HCT116 (cell line): Measurements from ENCODE around the gene NXPH1. TPM values are rescaled to one million over a fixed set of nuclear protein-coding genes. Genes with fewer than 3 reads are reported as not detected.

Source experiments
- ATAC-seq: fragments of 200-7000 bp; cut with Tn5 transposase; 2 replicates; pipeline ENCODE4 v1.9.1; 2020; ENCODE audit warnings: mild to moderate bottlenecking, moderate library complexity
- BruUV-seq: library from RNA; stranded (reverse); fragments of 400-500 nt; replicated peaks from 2 replicates; lab custom pipeline; 2021; lab: Mats Ljungman, UMichigan
- CTCF ChIA-PET: fragments of 300-600 bp; sonication (Branson Sonifier 250); formaldehyde crosslinking; loops from one replicate; lab custom pipeline; 2021; ENCODE audit warnings: antibody characterized with exemption; lab: Charles Lee
- POLR2A ChIA-PET: fragments of 300-600, 350-600 bp; sonication (Branson Sonifier 250); formaldehyde crosslinking; loops from one replicate; lab custom pipeline; 2021; ENCODE audit warnings: antibody characterized with exemption; lab: Charles Lee
- RAD21 ChIA-PET, 2 experiments: fragments of 300-600 bp; sonication (Branson Sonifier 250); formaldehyde crosslinking; loops; one replicate each; lab custom pipeline; 2023; ENCODE audit warnings: low total read pairs in 2 of 2; ENCODE audit not compliant: uncharacterized antibody in 2 of 2, unreplicated experiment in 2 of 2, low non-redundant PET in 1 of 2; lab: Charles Lee
- DNase-seq: peaks from one replicate; pipeline ENCODE4 v3.0.0-alpha.2; 2010; ENCODE audit warnings: low read depth, low spot score
- H2AFZ ChIP-seq: fragments of 200-600 bp; shearing (Covaris generic), sonication (generic); 2 replicates; pipeline ENCODE4 v1.6.1; 2017; ENCODE audit warnings: low read depth, mixed run types, mixed read lengths, antibody characterized with exemption, low read length; ENCODE audit not compliant: poor library complexity, severe bottlenecking
- H3K27ac ChIP-seq: 2 replicates; pipeline ENCODE4 v1.5.1; 2012; ENCODE audit warnings: low read depth, low read length
- H3K27me3 ChIP-seq: fragments of 200-600 bp; sonication (generic); 2 replicates; pipeline ENCODE4 v1.6.1; 2016; ENCODE audit warnings: mixed run types, low read length, mixed read lengths; ENCODE audit not compliant: insufficient read depth
- H3K36me3 ChIP-seq, 2 experiments: fragments of 200-500 bp in 1 of 2; fragments of 200-600 bp in 1 of 2; sonication (Bioruptor generic) in 1 of 2; sonication (generic) in 1 of 2; 2 replicates each; pipeline versions ENCODE4 v1.5.1 to v1.6.1; 2014 to 2016; ENCODE audit warnings: low read length in 2 of 2, inconsistent platforms in 1 of 2, mixed read lengths in 1 of 2, mixed run types in 1 of 2; ENCODE audit not compliant: insufficient read depth in 2 of 2, control insufficient read depth in 1 of 2
- H3K4me1 ChIP-seq, 2 experiments: fragments of 200-600 bp in 1 of 2; sonication (generic) in 1 of 2; 2 replicates each; pipeline versions ENCODE4 v1.5.1 to v1.6.1; 2012 to 2017; ENCODE audit warnings: low read length in 2 of 2, inconsistent platforms in 1 of 2, mild to moderate bottlenecking in 1 of 2, mixed read lengths in 1 of 2, mixed run types in 1 of 2, moderate library complexity in 1 of 2; ENCODE audit not compliant: insufficient read depth in 2 of 2, control insufficient read depth in 1 of 2
- H3K4me2 ChIP-seq: fragments of 200-600 bp; sonication (generic); 2 replicates; pipeline ENCODE4 v1.6.1; 2017; ENCODE audit warnings: mixed run types, low read length, mixed read lengths
- H3K4me3 ChIP-seq, 2 experiments: fragments of 200-600 bp in 1 of 2; sonication (generic) in 1 of 2; replicated peaks in 1 of 2; 2 replicates each; pipeline ENCODE4 v1.5.1; 2011 to 2016; ENCODE audit warnings: low read length in 2 of 2, control low read depth in 1 of 2, low read depth in 1 of 2, mild to moderate bottlenecking in 1 of 2, mixed read lengths in 1 of 2, mixed run types in 1 of 2
- H3K79me2 ChIP-seq: fragments of 200-600 bp; sonication (generic); 2 replicates; pipeline ENCODE4 v1.6.1; 2017; ENCODE audit warnings: mild to moderate bottlenecking, mixed run types, low read length, moderate library complexity, mixed read lengths; ENCODE audit not compliant: insufficient read depth
- H3K9ac ChIP-seq: fragments of 200-600 bp; sonication (generic); 2 replicates; pipeline ENCODE4 v1.6.1; 2016; ENCODE audit warnings: low read length, mixed read lengths
- H3K9me2 ChIP-seq: fragments of 200-600 bp; sonication (generic), shearing (Covaris generic); 2 replicates; pipeline ENCODE4 v1.6.1; 2017; ENCODE audit warnings: mixed run types, mild to moderate bottlenecking, moderate library complexity; ENCODE audit not compliant: insufficient read depth
- H3K9me3 ChIP-seq, 2 experiments: fragments of 200-500 bp in 1 of 2; fragments of 200-600 bp in 1 of 2; sonication (Bioruptor generic) in 1 of 2; sonication (generic) in 1 of 2; 2 replicates each; pipeline ENCODE4 v1.6.1; 2014 to 2017; ENCODE audit warnings: low read length in 2 of 2, mixed read lengths in 2 of 2, inconsistent platforms in 1 of 2, low read depth in 1 of 2, mild to moderate bottlenecking in 1 of 2, mixed run types in 1 of 2, moderate library complexity in 1 of 2; ENCODE audit not compliant: control insufficient read depth in 1 of 2, insufficient read depth in 1 of 2
- H4K20me1 ChIP-seq: fragments of 200-600 bp; sonication (generic), shearing (Covaris generic); 2 replicates; pipeline ENCODE4 v1.6.1; 2017; ENCODE audit warnings: mixed run types, mild to moderate bottlenecking, moderate library complexity; ENCODE audit not compliant: insufficient read depth
- EZH2 ChIP-seq: fragments of 200-600 bp; sonication (generic); IDR thresholded peaks from 2 replicates; pipeline ENCODE4 v1.6.1; 2017; ENCODE audit warnings: antibody characterized with exemption, mixed run types
- FOSL1 ChIP-seq: IDR thresholded peaks from 2 replicates; pipeline ENCODE4 v1.6.1; 2012; ENCODE audit warnings: low read depth
- POLR2A ChIP-seq: IDR thresholded peaks from 2 replicates; pipeline ENCODE4 v1.7.0; 2011; ENCODE audit warnings: borderline replicate concordance; ENCODE audit not compliant: insufficient read depth, insufficient read length; ENCODE audit errors: extremely low read depth
- POLR2AphosphoS5 ChIP-seq: IDR thresholded peaks from 2 replicates; pipeline ENCODE4 v1.6.1; 2011; ENCODE audit warnings: mild to moderate bottlenecking, low read depth, low read length, moderate library complexity
- RAD21 ChIP-seq: IDR thresholded peaks from 2 replicates; pipeline ENCODE4 v1.6.1; 2012; ENCODE audit warnings: low read depth, mild to moderate bottlenecking
- SRF ChIP-seq: IDR thresholded peaks from 2 replicates; pipeline ENCODE4 v1.6.1; 2012; ENCODE audit warnings: low read depth
- intact Hi-C: fragments of 100-400 bp; cut with micrococcal nuclease; formaldehyde crosslinking; loops from 2 replicates; pipeline ENCODE4 v1.10.0; 2022
- total RNA-seq: library from RNA; stranded (reverse); gene quantifications from one replicate; pipeline ENCODE4 v1.2.1, GENCODE V29; 2021; ENCODE audit not compliant: unreplicated experiment
- TF ChIP-seq, protein P1 (sequence below): IDR thresholded peaks from 2 replicates; pipeline ENCODE4 v1.6.1; 2012; ENCODE audit warnings: low read depth
- TF ChIP-seq, protein P2 (sequence below): IDR thresholded peaks from 2 replicates; pipeline ENCODE4 v1.6.1; 2011; ENCODE audit warnings: mild to moderate bottlenecking, low read length, moderate library complexity; ENCODE audit not compliant: insufficient replicate concordance; ENCODE audit errors: extremely low read depth
- TF ChIP-seq, protein P3 (sequence below): IDR thresholded peaks from 2 replicates; pipeline ENCODE4 v1.6.1; 2012

NXPH1 gene
- total RNA-seq, 1 experiment from 2014 or later: 0.17 TPM

DNA sequence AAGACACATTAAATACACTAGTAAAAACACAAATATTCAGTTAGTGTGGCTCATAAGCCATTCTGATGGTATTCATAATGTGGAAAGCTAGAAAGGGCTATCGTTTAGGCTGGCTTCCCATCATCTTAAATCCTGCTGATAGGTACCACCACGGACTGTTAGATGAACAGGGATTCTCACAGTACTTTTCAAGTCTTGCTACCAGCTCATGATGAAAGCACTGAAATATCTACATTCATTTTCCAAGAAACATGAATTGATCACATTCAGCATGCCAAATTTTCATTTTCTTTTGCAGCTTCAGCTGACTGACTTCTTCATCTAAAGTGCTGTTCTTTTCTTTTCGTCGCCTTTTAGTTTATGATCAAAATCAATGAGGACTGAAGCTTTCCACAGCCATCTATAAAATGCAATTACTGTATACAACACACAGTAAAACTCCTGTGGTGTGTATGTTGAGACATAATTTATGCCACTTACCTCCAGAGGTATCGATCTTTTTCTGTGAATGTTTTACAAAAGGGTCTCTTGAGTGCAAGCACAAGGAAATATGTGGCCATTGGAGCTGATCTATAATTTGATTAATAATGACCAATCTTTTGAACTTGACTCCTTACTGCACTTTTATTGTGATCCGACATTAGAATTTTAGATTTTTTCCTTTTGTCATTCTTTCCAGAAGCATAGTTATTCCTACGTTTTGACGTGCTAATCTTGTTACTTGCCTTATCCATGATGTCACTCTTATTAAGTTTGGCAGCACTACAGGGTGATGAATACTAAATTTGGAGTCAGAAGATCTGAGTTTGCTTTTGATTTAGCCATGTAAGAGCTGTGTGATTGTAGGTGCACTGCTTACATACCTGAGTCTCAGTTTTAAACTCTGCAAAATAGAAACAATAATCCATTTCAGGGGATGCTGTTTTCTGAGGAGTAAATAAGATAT lies 58.4 kb downstream of the NXPH1 start:
- H3K36me3 ChIP-seq: no peaks in the 10 kb centered on the region
- POLR2A ChIA-PET: no interaction called here
- H3K4me2 ChIP-seq: no peak overlapping the region
- H3K9ac ChIP-seq: no peak overlapping the region
- H2AFZ ChIP-seq: no peak overlapping the region
- no peaks in the 10 kb centered on the region for H3K4me1 ChIP-seq
- no peak overlapping the region for H3K27ac ChIP-seq
- intact Hi-C loops: no loop called here
- RAD21 ChIA-PET: no interaction called here
- TF ChIP-seq FOSL1: no peak
- no peak for TF ChIP-seq EZH2
- TF ChIP-seq POLR2A: no peak
- no peak for TF ChIP-seq SRF
- TF ChIP-seq RAD21: no peak
- TF ChIP-seq, protein P1, sequence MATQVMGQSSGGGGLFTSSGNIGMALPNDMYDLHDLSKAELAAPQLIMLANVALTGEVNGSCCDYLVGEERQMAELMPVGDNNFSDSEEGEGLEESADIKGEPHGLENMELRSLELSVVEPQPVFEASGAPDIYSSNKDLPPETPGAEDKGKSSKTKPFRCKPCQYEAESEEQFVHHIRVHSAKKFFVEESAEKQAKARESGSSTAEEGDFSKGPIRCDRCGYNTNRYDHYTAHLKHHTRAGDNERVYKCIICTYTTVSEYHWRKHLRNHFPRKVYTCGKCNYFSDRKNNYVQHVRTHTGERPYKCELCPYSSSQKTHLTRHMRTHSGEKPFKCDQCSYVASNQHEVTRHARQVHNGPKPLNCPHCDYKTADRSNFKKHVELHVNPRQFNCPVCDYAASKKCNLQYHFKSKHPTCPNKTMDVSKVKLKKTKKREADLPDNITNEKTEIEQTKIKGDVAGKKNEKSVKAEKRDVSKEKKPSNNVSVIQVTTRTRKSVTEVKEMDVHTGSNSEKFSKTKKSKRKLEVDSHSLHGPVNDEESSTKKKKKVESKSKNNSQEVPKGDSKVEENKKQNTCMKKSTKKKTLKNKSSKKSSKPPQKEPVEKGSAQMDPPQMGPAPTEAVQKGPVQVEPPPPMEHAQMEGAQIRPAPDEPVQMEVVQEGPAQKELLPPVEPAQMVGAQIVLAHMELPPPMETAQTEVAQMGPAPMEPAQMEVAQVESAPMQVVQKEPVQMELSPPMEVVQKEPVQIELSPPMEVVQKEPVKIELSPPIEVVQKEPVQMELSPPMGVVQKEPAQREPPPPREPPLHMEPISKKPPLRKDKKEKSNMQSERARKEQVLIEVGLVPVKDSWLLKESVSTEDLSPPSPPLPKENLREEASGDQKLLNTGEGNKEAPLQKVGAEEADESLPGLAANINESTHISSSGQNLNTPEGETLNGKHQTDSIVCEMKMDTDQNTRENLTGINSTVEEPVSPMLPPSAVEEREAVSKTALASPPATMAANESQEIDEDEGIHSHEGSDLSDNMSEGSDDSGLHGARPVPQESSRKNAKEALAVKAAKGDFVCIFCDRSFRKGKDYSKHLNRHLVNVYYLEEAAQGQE: no peak
- TF ChIP-seq, protein P2, sequence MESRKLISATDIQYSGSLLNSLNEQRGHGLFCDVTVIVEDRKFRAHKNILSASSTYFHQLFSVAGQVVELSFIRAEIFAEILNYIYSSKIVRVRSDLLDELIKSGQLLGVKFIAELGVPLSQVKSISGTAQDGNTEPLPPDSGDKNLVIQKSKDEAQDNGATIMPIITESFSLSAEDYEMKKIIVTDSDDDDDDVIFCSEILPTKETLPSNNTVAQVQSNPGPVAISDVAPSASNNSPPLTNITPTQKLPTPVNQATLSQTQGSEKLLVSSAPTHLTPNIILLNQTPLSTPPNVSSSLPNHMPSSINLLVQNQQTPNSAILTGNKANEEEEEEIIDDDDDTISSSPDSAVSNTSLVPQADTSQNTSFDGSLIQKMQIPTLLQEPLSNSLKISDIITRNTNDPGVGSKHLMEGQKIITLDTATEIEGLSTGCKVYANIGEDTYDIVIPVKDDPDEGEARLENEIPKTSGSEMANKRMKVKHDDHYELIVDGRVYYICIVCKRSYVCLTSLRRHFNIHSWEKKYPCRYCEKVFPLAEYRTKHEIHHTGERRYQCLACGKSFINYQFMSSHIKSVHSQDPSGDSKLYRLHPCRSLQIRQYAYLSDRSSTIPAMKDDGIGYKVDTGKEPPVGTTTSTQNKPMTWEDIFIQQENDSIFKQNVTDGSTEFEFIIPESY: no peak
- TF ChIP-seq, protein P3, sequence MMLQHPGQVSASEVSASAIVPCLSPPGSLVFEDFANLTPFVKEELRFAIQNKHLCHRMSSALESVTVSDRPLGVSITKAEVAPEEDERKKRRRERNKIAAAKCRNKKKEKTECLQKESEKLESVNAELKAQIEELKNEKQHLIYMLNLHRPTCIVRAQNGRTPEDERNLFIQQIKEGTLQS: no peak
- TF ChIP-seq POLR2AphosphoS5: no peak
- ATAC-seq (no peak), DNase-seq (no peak)
- no peaks in the 10 kb centered on the region for H4K20me1 ChIP-seq
- BruUV-seq: no TSS peak
- H3K9me3 ChIP-seq: no peaks in the 10 kb centered on the region
- CTCF ChIA-PET: no interaction called here
- no peaks in the 10 kb centered on the region for H3K79me2 ChIP-seq
- H3K9me2 ChIP-seq: no peaks in the 10 kb centered on the region
- H3K27me3 ChIP-seq: no peaks in the 10 kb centered on the region
- H3K4me3 ChIP-seq: no peak overlapping the region
